ENCODE results near the gene BOLA3. TPM values are rescaled to one million over a fixed set of nuclear protein-coding genes. Genes with fewer than 3 reads are reported as not detected.

The BOLA3 gene
- polyA plus RNA-seq, 1 experiment = 38.6 TPM

DNA sequence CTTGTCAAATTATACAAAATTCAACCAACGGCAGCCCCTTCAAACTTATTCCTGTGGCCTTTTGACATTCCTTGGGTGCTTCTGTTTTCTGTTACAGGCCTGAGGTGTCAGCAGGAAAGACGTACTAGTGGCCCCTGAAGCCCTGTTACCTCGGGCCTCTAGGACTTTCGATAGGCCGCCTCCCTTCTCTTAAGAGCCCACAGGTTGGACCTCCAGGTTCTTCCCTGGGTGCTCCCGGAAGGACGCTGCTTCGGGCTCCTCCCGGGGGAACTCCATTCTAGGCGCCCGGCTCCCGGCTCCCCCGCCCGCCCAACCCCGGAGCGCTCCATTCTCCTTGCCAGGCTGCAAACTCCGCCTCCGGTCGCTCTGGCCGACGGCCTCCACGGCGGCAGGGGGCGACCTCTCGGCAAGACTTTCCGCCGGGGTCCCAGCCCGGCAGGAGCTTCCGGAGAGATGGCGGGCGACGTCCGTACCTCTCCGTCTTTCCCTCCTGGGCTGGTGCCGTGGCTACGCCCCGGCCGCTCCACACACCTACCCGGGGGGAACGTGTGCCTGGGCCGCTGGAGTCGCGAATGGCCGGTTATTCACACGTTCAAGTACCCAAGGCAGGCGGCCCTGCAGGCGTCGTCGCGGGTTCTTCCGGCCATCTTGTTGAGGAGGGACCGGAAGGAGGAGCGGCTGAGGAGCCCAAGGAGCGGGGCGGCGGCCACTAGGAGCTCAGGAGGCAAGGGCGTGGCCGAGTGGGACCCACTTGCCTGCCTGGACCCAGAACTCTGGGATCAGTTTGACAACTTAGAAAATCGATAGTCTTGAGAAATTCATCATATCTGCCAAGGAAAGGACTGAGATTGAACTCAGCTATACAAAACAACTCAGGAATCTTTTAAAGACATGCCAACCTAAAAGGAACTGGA is 27.5 kb downstream of the BOLA3 start:
- TF ChIP-seq, protein P1, sequence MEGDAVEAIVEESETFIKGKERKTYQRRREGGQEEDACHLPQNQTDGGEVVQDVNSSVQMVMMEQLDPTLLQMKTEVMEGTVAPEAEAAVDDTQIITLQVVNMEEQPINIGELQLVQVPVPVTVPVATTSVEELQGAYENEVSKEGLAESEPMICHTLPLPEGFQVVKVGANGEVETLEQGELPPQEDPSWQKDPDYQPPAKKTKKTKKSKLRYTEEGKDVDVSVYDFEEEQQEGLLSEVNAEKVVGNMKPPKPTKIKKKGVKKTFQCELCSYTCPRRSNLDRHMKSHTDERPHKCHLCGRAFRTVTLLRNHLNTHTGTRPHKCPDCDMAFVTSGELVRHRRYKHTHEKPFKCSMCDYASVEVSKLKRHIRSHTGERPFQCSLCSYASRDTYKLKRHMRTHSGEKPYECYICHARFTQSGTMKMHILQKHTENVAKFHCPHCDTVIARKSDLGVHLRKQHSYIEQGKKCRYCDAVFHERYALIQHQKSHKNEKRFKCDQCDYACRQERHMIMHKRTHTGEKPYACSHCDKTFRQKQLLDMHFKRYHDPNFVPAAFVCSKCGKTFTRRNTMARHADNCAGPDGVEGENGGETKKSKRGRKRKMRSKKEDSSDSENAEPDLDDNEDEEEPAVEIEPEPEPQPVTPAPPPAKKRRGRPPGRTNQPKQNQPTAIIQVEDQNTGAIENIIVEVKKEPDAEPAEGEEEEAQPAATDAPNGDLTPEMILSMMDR (IDR thresholded peaks at IDR 0.05; ENCODE audit: low read depth, low read length) = peak; percentile 55
- peak; percentile 58 for DNase-seq (ENCODE audit: low read depth, low spot score)
- Histone ChIP-seq H3K27me3 (ENCODE audit: control insufficient read depth, insufficient read depth, low read length) (no peaks in the 10 kb centered on the region), H3K4me3 (ENCODE audit: low read depth, low read length) (peak overlapping the region; percentile 74), H3K9me3 (ENCODE audit: control insufficient read depth, insufficient read depth, low read length) (peaks cover 17% of the 10 kb centered on the region), H3K27ac (ENCODE audit: low read depth, low read length) (peak overlapping the region; percentile 89)
- ChIA-PET POLR2A (interaction anchor here (0.6 to 1.3 kb wide), 10 partner anchors 28 to 494 kb away, joined by 3 to 21 read pairs (median 4); partner anchors contain the start of gene BOLA3), CTCF (interaction anchor here (0.6 to 1.7 kb wide), 30 partner anchors 10 to 654 kb away, joined by 3 to 17 read pairs (median 4); partner anchors contain the start of genes BOLA3 and STAMBP)

DNA sequence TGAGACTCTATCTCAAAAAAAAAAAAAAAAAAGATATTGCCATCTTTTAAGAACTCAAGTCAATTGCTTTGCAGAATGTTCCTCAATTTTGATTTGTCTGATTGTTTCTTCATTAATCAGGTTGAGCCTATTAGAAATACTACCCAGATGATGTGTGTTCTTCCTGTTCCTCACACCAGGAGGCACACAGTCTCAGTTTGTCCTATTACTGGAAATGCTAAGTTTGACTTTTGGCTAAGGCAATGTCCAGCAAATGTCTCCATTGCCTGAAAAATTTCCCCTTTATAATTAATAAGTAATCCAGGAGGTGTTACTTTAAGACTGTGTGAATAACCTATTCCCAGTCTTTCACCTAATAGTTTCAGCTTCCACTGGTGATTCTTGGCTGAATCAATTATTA is 28.4 kb downstream of the BOLA3 start:
- no peak for DNase-seq (ENCODE audit: low read depth, low spot score)
- no peak overlapping the region for H3K27ac ChIP-seq (ENCODE audit: low read depth, low read length)
- POLR2A ChIA-PET = interaction anchor here (0.6 kb wide), 1 partner anchor 868 kb away, joined by 3 read pairs; no protein-coding TSS in a partner anchor
- CTCF ChIA-PET = interaction anchor here (1.5 kb wide), 1 partner anchor 28 kb away, joined by 10 read pairs; the partner anchor contains the start of gene BOLA3
- no peaks in the 10 kb centered on the region for H3K27me3 ChIP-seq (ENCODE audit: control insufficient read depth, insufficient read depth, low read length)
- H3K9me3 ChIP-seq (ENCODE audit: control insufficient read depth, insufficient read depth, low read length) = peaks cover 17% of the 10 kb centered on the region
- H3K4me3 ChIP-seq (ENCODE audit: low read depth, low read length) = no peak overlapping the region
- TF ChIP-seq, protein P1 (IDR thresholded peaks at IDR 0.05; ENCODE audit: low read depth, low read length) = peak; percentile 28

DNA sequence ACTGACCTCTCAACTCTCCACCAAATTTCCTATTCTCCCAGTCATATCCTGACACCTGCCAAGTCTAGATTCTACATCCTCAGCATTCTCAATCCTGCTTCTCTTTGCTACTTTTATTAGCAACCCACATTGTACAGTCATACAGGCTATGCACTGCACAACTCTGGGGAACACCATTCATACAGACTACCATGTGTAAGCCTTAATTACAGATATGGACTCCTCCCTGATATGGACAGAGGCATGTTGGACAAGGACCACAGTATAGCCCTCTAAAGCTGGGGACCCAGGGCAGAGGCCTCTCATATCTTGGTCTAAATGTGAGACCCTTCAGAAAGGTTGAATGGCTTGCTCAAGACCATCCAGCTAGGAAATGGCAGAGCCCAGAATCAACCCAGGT is 36.3 kb downstream of the BOLA3 start:
- TF ChIP-seq, protein P1 (IDR thresholded peaks at IDR 0.05; ENCODE audit: low read depth, low read length) = no peak
- H3K4me3 ChIP-seq (ENCODE audit: low read depth, low read length) = no peak overlapping the region
- CTCF ChIA-PET = interaction anchor here (1.5 kb wide), 1 partner anchor 14 kb away, joined by 4 read pairs; no protein-coding TSS in a partner anchor
- no peaks in the 10 kb centered on the region for H3K27me3 ChIP-seq (ENCODE audit: control insufficient read depth, insufficient read depth, low read length)
- POLR2A ChIA-PET = interaction anchor here (0.6 kb wide), 1 partner anchor 15 kb away, joined by 3 read pairs; no protein-coding TSS in a partner anchor
- no peaks in the 10 kb centered on the region for H3K9me3 ChIP-seq (ENCODE audit: control insufficient read depth, insufficient read depth, low read length)
- no peak for DNase-seq (ENCODE audit: low read depth, low spot score)
- H3K27ac ChIP-seq (ENCODE audit: low read depth, low read length) = no peak overlapping the region

DNA sequence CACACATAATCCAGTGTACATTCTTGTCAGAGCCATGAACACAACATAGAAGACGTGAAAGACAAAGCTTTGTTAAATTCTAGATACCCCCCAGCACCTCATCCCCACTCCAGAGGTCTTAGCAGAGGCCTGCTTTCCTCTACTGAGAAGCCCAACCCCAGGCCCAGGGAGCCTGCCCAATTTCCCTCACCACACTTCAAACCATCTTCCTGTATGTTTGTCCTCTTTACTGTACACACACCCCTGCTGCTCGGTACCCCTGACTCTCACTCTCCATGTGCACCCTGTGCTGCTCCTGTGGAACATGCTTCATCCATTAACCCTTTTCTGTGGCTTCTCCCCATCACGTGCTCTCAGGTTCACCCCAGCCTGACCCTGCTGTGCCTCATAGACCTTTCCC is 37.2 kb downstream of the BOLA3 start:
- Histone ChIP-seq H3K27ac (ENCODE audit: low read depth, low read length) (no peak overlapping the region), H3K27me3 (ENCODE audit: control insufficient read depth, insufficient read depth, low read length) (no peaks in the 10 kb centered on the region), H3K9me3 (ENCODE audit: control insufficient read depth, insufficient read depth, low read length) (no peaks in the 10 kb centered on the region), H3K4me3 (ENCODE audit: low read depth, low read length) (no peak overlapping the region)
- ChIA-PET CTCF (interaction anchor here (1.1 to 1.5 kb wide), 3 partner anchors 10 to 284 kb away, joined by 4 to 5 read pairs (median 4); no protein-coding TSS in a partner anchor), POLR2A (no interaction called here)
- TF ChIP-seq, protein P1 (IDR thresholded peaks at IDR 0.05; ENCODE audit: low read depth, low read length) = no peak
- no peak for DNase-seq (ENCODE audit: low read depth, low spot score)

DNA sequence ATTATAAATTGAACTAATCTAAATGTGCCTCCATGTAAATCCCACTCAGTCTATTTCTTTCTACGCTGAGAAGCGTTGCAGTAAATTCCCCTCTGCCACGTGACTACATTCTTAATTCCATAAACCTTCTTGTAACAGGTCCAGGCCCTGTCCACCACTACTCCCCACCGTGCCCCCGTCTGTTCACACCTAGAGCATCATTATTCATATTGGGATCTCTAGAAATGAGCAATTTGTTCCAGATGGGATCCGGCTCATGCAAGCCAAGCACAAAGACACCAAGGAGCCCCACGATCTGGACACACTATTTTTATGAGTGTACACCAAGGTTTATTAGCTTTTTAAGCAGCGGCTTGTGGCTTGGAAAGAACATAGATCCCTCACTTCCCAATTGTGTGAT is 38.2 kb downstream of the BOLA3 start:
- no peak for DNase-seq (ENCODE audit: low read depth, low spot score)
- TF ChIP-seq, protein P1 (IDR thresholded peaks at IDR 0.05; ENCODE audit: low read depth, low read length) = no peak
- Histone ChIP-seq H3K9me3 (ENCODE audit: control insufficient read depth, insufficient read depth, low read length) (no peaks in the 10 kb centered on the region), H3K27me3 (ENCODE audit: control insufficient read depth, insufficient read depth, low read length) (no peaks in the 10 kb centered on the region), H3K4me3 (ENCODE audit: low read depth, low read length) (no peak overlapping the region), H3K27ac (ENCODE audit: low read depth, low read length) (no peak overlapping the region)
- ChIA-PET POLR2A (no interaction called here), CTCF (interaction anchor here (1.1 to 1.3 kb wide), 2 partner anchors 11 to 283 kb away, joined by 4 to 5 read pairs; no protein-coding TSS in a partner anchor)
